Sigmoid colon (tissue), 7 donors: ENCODE measurements around the gene E2F2. TPM values are rescaled to one million over a fixed set of nuclear protein-coding genes. Genes with fewer than 3 reads are reported as not detected.

Experiments used
- DNase-seq: peaks from one replicate; pipeline ENCODE4 v3.0.0-alpha.2; 2019
- H3K27ac ChIP-seq, 4 donors: fragments of 200-600 bp; sonication (generic); one replicate each; pipeline ENCODE4 v1.5.1; 2016 to 2019; ENCODE audit warnings: mild to moderate bottlenecking in 1 of 4
- H3K27me3 ChIP-seq, 3 donors: fragments of 200-600 bp; sonication (generic); one replicate each; pipeline ENCODE4 v1.5.1; 2019; ENCODE audit warnings: mild to moderate bottlenecking in 1 of 3
- H3K36me3 ChIP-seq, 4 donors: fragments of 200-600 bp; sonication (generic); one replicate each; pipeline ENCODE4 v1.5.1; 2016 to 2019
- H3K4me1 ChIP-seq, 4 donors: fragments of 200-600 bp; sonication (generic); one replicate each; pipeline ENCODE4 v1.5.1; 2017 to 2019
- H3K4me3 ChIP-seq, 4 donors: fragments of 200-600 bp; sonication (generic); one replicate each; pipeline ENCODE4 v1.5.1; 2017 to 2019; ENCODE audit warnings: mild to moderate bottlenecking in 2 of 4, moderate library complexity in 1 of 4
- H3K9me3 ChIP-seq, 4 donors: fragments of 200-600 bp in 3 of 4; sonication (generic) in 3 of 4; one replicate each; pipeline versions ENCODE4 v1.5.1 to v1.6.1; 2013 to 2019
- EP300 ChIP-seq, 4 donors: sonication (generic); formaldehyde crosslinking; IDR thresholded peaks; one replicate each; pipeline ENCODE4 v1.6.1; 2017; ENCODE audit warnings: antibody characterized with exemption in 4 of 4
- POLR2A ChIP-seq, 2 donors: fragments of 450-650 bp; IDR thresholded peaks; one replicate each; pipeline ENCODE4 v1.6.1; 2016; ENCODE audit warnings: antibody characterized with exemption in 2 of 2, mild to moderate bottlenecking in 2 of 2, moderate library complexity in 2 of 2
- POLR2AphosphoS5 ChIP-seq, 4 donors: sonication (generic); formaldehyde crosslinking; IDR thresholded peaks; one replicate each; pipeline ENCODE4 v1.6.1; 2017; ENCODE audit warnings: antibody characterized with exemption in 4 of 4
- WGBS, 2 donors: extraction: QIAGEN DNeasy Blood & Tissue Kit; methylation state at CpG; one replicate each; pipeline ENCODE4 v1.1.7; 2013; 5-methylcytosine and 5-hydroxymethylcytosine counted together
- intact Hi-C: fragments of 100-400 bp; cut with DNase I; formaldehyde crosslinking; loops from one replicate; pipeline ENCODE4 v1.15.1; 2023
- polyA plus RNA-seq, 3 donors: library from polyadenylated mRNA; stranded (reverse); fragments of 200-250 nt; gene quantifications; one replicate each; pipeline ENCODE4 v1.2.3, GENCODE V29; 2013
- total RNA-seq, 4 donors: library from RNA; depleted of rRNA; stranded (reverse); fragments of >200 nt; gene quantifications; one replicate each; pipeline ENCODE4 v1.1.0, GENCODE V29; 2016
- TF ChIP-seq, protein P1 (sequence below), 4 experiments: fragments of 450-650 bp in 3 of 4; fragments of 200-600 bp in 1 of 4; IDR thresholded peaks; one replicate each; pipeline ENCODE4 v1.5.1; 2016 to 2019; ENCODE audit warnings: antibody characterized with exemption in 4 of 4, mild to moderate bottlenecking in 3 of 4, moderate library complexity in 2 of 4
- donor health status: healthy with polysubstance abuse.
- donor health status: Bipolar disorder and iron deficiency.
- donor health status: healthy.

The E2F2 gene
- total and polyA plus RNA-seq, 7 donors, result 0.14 to 10.6 (median 2.4) TPM; not detected in 2

GRCh38 chr1:23481026-23481597 lies 49.9 kb downstream of the E2F2 start:
- H3K4me3 ChIP-seq, result no peak overlapping the region
- H3K36me3 ChIP-seq, result no peaks in the 10 kb centered on the region
- H3K27me3 ChIP-seq, result no peaks in the 10 kb centered on the region
- H3K4me1 ChIP-seq, result peaks cover 0 to 29% (median 17%) of the 10 kb centered on the region in 4 donors
- H3K9me3 ChIP-seq, result no peaks in the 10 kb centered on the region
- WGBS, 2 donors, result 80 to 82% methylated on average over 7 of the region's 7 CpGs
- peak overlapping the region in 1 of 4 donors; percentile 9 for H3K27ac ChIP-seq
- intact Hi-C loops, result loop anchor here (5.0 kb wide), 2 partner anchors 51 to 134 kb away; partner anchors contain the start of gene E2F2
- DNase-seq, result no peak
- TF ChIP-seq, protein P1, sequence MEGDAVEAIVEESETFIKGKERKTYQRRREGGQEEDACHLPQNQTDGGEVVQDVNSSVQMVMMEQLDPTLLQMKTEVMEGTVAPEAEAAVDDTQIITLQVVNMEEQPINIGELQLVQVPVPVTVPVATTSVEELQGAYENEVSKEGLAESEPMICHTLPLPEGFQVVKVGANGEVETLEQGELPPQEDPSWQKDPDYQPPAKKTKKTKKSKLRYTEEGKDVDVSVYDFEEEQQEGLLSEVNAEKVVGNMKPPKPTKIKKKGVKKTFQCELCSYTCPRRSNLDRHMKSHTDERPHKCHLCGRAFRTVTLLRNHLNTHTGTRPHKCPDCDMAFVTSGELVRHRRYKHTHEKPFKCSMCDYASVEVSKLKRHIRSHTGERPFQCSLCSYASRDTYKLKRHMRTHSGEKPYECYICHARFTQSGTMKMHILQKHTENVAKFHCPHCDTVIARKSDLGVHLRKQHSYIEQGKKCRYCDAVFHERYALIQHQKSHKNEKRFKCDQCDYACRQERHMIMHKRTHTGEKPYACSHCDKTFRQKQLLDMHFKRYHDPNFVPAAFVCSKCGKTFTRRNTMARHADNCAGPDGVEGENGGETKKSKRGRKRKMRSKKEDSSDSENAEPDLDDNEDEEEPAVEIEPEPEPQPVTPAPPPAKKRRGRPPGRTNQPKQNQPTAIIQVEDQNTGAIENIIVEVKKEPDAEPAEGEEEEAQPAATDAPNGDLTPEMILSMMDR (IDR thresholded peaks at IDR 0.05), result no peak
- TF ChIP-seq POLR2AphosphoS5 (IDR thresholded peaks at IDR 0.05), result no peak
- TF ChIP-seq EP300 (IDR thresholded peaks at IDR 0.05), result no peak
- no peak for TF ChIP-seq POLR2A (IDR thresholded peaks at IDR 0.05)

GRCh38 chr1:23480187-23481025 lies 50.6 kb downstream of the E2F2 start:
- 84 to 85% methylated on average over 4 of the region's 4 CpGs for WGBS, 2 donors
- no peak for DNase-seq
- peak overlapping the region in 1 of 4 donors; percentile 45 for H3K27ac ChIP-seq

DNA sequence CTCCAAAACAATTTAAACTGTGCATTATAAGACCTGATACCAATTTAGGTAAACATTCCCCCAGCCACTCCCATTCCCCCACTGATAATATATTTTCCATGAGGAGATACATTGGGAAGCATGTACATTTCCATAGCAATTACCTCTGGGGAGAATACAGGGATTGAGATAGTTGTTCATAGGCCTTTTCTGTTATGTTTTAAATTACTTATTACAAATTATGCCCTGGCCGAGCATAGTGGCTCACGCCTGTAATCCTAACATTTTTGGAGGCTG lies 51.4 kb downstream of the E2F2 start:
- WGBS, 2 donors, result 84 to 87% methylated on average over 2 of the region's 2 CpGs
- H3K36me3 ChIP-seq, result no peaks in the 10 kb centered on the region
- no peak overlapping the region for H3K4me3 ChIP-seq
- no peaks in the 10 kb centered on the region for H3K27me3 ChIP-seq
- H3K27ac ChIP-seq, result peak overlapping the region in 3 of 4 donors; percentile 7 to 45 (median 33)
- H3K4me1 ChIP-seq, result peaks cover 0 to 36% (median 17%) of the 10 kb centered on the region in 4 donors
- intact Hi-C loops, result no loop called here
- no peaks in the 10 kb centered on the region for H3K9me3 ChIP-seq
- no peak for TF ChIP-seq POLR2AphosphoS5 (IDR thresholded peaks at IDR 0.05)
- TF ChIP-seq POLR2A (IDR thresholded peaks at IDR 0.05), result no peak
- TF ChIP-seq, protein P1 (IDR thresholded peaks at IDR 0.05), result no peak
- TF ChIP-seq EP300 (IDR thresholded peaks at IDR 0.05), result no peak
- no peak for DNase-seq

More at GRCh38 chr1:23480187-23481025, 50.6 kb downstream of the E2F2 start:
- Histone ChIP-seq H3K27me3 (no peaks in the 10 kb centered on the region), H3K4me3 (no peak overlapping the region), H3K36me3 (no peaks in the 10 kb centered on the region), H3K9me3 (no peaks in the 10 kb centered on the region), H3K4me1 (peaks cover 0 to 34% (median 17%) of the 10 kb centered on the region in 4 donors)
- intact Hi-C loops, result loop anchor here (5.0 kb wide), 2 partner anchors 52 to 133 kb away; partner anchors contain the start of gene E2F2
- no peak for TF ChIP-seq POLR2A (IDR thresholded peaks at IDR 0.05)
- no peak for TF ChIP-seq EP300 (IDR thresholded peaks at IDR 0.05)
- TF ChIP-seq, protein P1 (IDR thresholded peaks at IDR 0.05), result no peak
- no peak for TF ChIP-seq POLR2AphosphoS5 (IDR thresholded peaks at IDR 0.05)

DNA sequence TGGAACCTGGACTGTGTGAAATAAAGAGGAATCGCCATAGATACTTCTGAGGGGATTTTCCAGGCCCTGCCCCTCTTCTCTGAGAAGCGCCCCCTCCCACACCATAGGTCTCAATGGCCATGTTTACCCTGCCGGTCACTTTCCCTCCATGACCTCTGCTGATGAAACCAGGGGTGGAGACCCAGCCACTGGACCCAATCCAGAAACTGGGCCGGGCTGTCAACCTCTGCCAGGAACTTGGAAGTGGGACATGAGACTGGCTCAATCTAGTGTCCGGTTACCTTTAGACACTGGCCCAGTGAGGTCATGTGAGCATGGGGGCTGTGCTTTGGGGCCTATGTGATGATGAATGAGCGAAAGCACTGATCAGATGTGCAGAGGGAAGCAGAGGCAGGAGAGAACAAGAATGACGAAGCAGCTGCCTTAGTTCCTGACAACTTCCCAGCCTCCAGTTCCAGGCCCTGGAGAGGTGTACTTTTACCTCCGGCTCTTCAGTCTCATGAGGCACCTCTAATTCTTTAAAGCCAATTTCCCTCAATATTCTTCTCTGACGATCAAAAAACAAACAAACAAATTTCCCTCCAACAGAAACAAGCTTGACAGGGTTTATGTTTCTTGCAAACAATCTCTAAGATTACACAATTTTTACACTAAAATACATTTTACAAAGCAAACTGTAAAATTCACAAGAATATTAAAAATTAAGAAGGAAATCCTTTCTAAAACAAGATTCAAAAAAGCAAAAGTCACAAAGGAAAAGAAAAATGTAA lies 52.0 kb downstream of the E2F2 start:
- Histone ChIP-seq H3K4me1 (peaks cover 0 to 37% (median 17%) of the 10 kb centered on the region in 4 donors), H3K36me3 (no peaks in the 10 kb centered on the region), H3K4me3 (no peak overlapping the region), H3K27ac (peak overlapping the region in 3 of 4 donors; percentile 7 to 45 (median 33)), H3K9me3 (no peaks in the 10 kb centered on the region), H3K27me3 (no peaks in the 10 kb centered on the region)
- intact Hi-C loops, result no loop called here
- 45 to 72% methylated on average over 9 of the region's 9 CpGs for WGBS, 2 donors
- peak; percentile 86 for DNase-seq
- TF ChIP-seq, protein P1 (IDR thresholded peaks at IDR 0.05), result no peak
- TF ChIP-seq POLR2AphosphoS5 (IDR thresholded peaks at IDR 0.05), result peak in 1 of 4 donors; percentile 48
